Measurements from ENCODE around the gene FOXP3.

- no peak for TF ChIP-seq CTCF (IDR thresholded peaks at IDR 0.05; ENCODE audit: poor library complexity)
- no peak for TF ChIP-seq EZH2 (IDR thresholded peaks at IDR 0.05; ENCODE audit: borderline replicate concordance)
These were observed 56.1 kb downstream of the FOXP3 start for GRCh38 chrX:49208399-49208798.

Data from hepatocyte (in vitro differentiated cells).